ENCODE results near the gene ACOT11. TPM values are rescaled to one million over a fixed set of nuclear protein-coding genes. Genes with fewer than 3 reads are reported as not detected.
A peak's percentile ranks its signal among the peaks of the same experiment; 100 is the strongest.
"Not testable (repeated sequence)": the region's sequence is repeated elsewhere in the genome, so short reads cannot be mapped to it uniquely, and the experiment has no call there.

Gene ACOT11
- total and polyA plus RNA-seq, 11 donors: 33.2 to 69.3 (median 55.9) TPM

- H3K27ac ChIP-seq: no peak overlapping the region
- H3K4me3 ChIP-seq: no peak overlapping the region
- no peaks in the 10 kb centered on the region for H3K4me1 ChIP-seq
- WGBS, 4 donors: 67 to 81% (median 76%) methylated on average over 6 of the region's 6 CpGs
- DNase-seq: no peak
- intact Hi-C loops (cut with DNase I): no loop called here
- TF ChIP-seq CTCF (IDR thresholded peaks at IDR 0.05) (no peak), POLR2A (IDR thresholded peaks at IDR 0.05) (no peak)
- H3K9me3 ChIP-seq: no peaks in the 10 kb centered on the region
- no peaks in the 10 kb centered on the region for H3K36me3 ChIP-seq
- no peak for ATAC-seq
- H3K27me3 ChIP-seq: peaks cover 0 to 18% (median 0%) of the 10 kb centered on the region in 9 donors
These were observed 41.4 kb upstream of the ACOT11 start for GRCh38 chr1:54506594-54506993.

GRCh38 chr1:54507033-54507870, 40.8 kb upstream of the ACOT11 start:
- intact Hi-C loops (cut with DNase I): no loop called here
- TF ChIP-seq CTCF (IDR thresholded peaks at IDR 0.05) (no peak), POLR2A (IDR thresholded peaks at IDR 0.05) (no peak)
- H3K27ac ChIP-seq: no peak overlapping the region
- no peaks in the 10 kb centered on the region for H3K9me3 ChIP-seq
- 72 to 78% (median 74%) methylated on average over 17 of the region's 17 CpGs for WGBS, 4 donors
- no peaks in the 10 kb centered on the region for H3K4me1 ChIP-seq
- ATAC-seq: no peak
- H3K27me3 ChIP-seq: peaks cover 0 to 12% (median 0%) of the 10 kb centered on the region in 9 donors
- no peak overlapping the region for H3K4me3 ChIP-seq
- DNase-seq: no peak
- H3K36me3 ChIP-seq: no peaks in the 10 kb centered on the region

- no peaks in the 10 kb centered on the region for H3K36me3 ChIP-seq
- ATAC-seq (peak in 1 of 4 donors; percentile 25), DNase-seq (no peak)
- H3K4me1 ChIP-seq: no peaks in the 10 kb centered on the region
- intact Hi-C loops (cut with DNase I): loop anchor here in 1 of 10 donors (10.0 kb wide), 1 partner anchor 274 kb away; no protein-coding TSS in a partner anchor
- H3K4me3 ChIP-seq: no peak overlapping the region
- H3K9me3 ChIP-seq: no peaks in the 10 kb centered on the region
- WGBS, 4 donors: 76 to 91% (median 84%) methylated on average over 3 of the region's 3 CpGs
- no peaks in the 10 kb centered on the region for H3K27me3 ChIP-seq
- TF ChIP-seq CTCF (IDR thresholded peaks at IDR 0.05): no peak
- no peak for TF ChIP-seq POLR2A (IDR thresholded peaks at IDR 0.05)
- no peak overlapping the region for H3K27ac ChIP-seq
These were observed 37.2 kb upstream of the ACOT11 start for GRCh38 chr1:54510715-54511270.

- intact Hi-C loops (cut with DNase I): loop anchor here in 1 of 10 donors (10.0 kb wide), 1 partner anchor 271 kb away; no protein-coding TSS in a partner anchor
- not testable (repeated sequence) for H3K27me3 ChIP-seq
These were observed 34.0 kb upstream of the ACOT11 start for GRCh38 chr1:54513921-54514580.

More at GRCh38 chr1:54513921-54514580, 34.0 kb upstream of the ACOT11 start:
- H3K9me3 ChIP-seq, H3K36me3 ChIP-seq, H3K27ac ChIP-seq, ATAC-seq, H3K4me3 ChIP-seq, DNase-seq, H3K4me1 ChIP-seq: not testable (repeated sequence)
- 86 to 90% (median 89%) methylated on average over 24 of the region's 24 CpGs for WGBS, 4 donors
